Stimulated activated CD4-positive, alpha-beta T cell treated with anti-CD3 and anti-CD28 coated beads, Interleukin-1b, Interleukin-23, amount 100 ng/mL, for 48 hours (primary cell): ENCODE measurements around the gene NGEF.

ENCODE experiments used
- DNase-seq: peaks from one replicate; pipeline ENCODE4 v3.0.0-alpha.2; 2020

NGEF gene

GRCh38 chr2:232959139-232959538 lies 53.9 kb downstream of the NGEF start:
- no peak for DNase-seq

DNA sequence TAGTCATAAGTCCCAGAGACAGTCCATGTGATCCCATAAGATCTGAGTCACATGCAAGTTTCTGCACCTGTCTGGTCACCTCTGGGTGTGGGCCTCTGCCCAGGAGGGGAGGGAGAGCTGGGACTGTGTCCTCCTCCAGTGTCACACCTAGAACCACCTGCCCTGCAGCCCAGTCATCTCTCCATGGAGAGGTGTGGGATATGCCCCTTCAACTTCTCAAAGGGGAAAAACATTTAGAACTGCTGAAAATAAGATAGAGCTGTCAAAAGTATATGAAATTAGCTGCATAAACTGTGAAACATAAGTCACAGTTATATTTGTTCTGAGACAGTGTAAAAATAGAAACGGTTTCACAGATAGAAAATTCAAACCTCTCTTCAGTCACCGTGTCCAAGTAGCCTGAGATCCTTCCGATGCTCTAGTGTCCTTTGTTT lies 55.4 kb downstream of the NGEF start:
- DNase-seq: no peak

DNA sequence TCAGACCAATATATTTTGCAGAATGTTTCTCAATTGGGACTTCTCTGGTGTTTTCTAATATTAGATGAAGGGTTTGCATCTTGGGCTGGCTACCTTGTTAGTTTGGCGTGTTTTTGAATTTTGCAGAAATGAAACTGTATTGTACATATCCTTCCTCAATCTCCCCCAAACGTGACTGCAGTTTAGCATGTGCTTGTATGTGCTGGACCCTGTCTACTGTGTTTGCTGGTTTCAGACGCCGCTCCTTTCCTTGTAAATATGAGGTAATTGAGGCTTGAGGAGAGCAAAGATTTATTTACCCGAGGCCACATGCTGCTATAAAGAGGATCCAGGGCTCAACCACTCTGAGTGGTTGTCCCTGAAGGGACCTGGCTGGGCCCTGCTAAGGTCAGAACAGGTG lies 57.2 kb downstream of the NGEF start:
- no peak for DNase-seq

DNA sequence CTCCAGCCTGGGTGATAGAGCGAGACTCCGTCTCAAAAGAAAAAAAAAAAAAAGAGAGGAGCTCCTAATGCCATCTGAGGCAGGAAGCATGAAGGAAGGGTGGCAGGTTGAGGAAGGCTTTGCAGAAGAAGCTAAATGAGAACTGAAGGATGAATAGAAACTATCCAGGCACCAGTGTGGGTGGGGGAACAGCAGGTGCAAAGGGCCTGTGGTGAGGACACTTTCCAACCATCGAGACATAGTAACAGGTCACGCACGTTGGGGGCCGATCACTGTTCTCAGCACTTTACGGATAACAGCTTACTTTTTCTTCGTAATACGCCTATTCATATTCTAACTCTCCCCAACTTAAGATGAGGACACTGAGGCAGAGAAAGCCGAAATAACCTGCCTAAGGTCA lies 58.4 kb downstream of the NGEF start:
- DNase-seq: no peak

DNA sequence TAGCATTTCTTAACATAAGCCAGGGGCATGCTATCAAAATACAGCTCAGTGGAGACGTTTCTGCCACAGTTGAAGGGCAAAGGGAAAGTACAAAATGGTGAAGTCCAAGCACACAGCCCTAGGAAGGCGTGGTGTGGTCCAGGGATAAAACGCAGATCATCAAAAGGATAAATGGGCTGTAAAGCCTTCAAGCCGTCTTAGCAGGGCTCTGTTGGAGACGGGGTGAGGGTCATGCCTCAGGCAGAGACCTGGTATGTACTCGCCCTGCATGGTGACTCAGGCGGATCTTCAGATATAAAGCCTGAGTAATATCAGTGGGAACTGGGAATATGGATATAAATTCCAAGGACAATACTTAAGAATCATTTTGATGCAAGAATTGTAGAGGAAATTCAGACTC lies 61.2 kb downstream of the NGEF start:
- DNase-seq: no peak

DNA sequence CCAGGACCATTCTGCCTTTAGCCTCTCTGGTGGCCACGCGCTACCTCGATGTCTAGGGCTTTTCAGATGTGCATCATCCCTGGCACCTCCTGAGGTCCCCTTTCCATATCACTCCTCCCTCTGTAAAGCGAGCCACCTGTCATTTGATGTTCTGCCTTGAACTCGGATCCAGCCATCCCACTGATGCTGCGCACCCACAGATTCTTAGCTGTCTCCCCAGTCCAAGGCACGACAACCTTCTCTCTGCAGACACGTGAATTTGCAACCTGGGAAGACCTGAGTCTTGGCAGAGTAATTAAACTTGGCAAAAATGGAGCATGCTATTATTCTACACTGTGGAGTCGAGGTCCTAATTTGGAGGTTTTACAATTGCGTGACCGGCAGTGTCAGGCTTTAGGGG lies 61.9 kb downstream of the NGEF start:
- DNase-seq: no peak

DNA sequence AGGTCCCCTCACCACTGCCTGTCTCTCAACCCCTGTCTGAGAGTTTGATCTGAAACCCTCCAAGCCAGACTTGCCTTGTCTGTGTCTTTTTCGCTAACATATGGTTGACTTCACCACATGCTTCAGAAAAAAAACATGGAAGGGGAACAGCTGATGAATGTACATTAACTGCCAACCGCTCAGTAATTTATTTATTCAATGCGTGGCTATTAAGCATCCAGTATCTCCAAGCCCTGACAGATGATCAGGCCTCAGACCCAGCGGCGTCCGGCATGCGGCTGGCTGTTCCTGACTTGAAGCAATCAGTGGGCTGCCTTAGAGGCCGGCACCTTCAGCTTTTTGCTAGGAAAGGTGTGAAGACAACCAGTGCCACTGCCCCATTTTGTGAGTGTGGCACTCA lies 62.3 kb downstream of the NGEF start:
- DNase-seq: no peak

GRCh38 chr2:232949016-232949415 lies 64.0 kb downstream of the NGEF start:
- no peak for DNase-seq

DNA sequence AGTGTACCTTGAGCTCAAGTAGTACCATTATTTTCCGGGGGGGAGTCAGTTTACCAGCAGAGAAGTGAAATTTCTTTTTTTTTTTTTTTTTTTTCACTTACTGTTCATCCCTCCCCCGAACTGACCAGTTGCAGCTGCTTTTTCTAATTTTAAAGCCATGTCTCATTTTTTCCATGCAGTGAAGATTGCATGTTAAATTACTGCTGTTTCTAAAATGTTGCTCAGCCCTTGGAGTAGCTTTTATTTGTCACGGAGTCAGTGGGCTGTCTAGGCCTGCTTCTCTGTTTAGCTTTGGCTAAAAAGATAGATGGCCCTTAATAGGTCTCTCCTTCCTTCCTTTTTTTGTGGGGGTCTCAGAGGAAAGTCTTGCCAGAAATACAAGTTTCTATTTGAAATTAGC lies 70.2 kb downstream of the NGEF start:
- DNase-seq: no peak

GRCh38 chr2:232941912-232942594 lies 71.0 kb downstream of the NGEF start:
- DNase-seq: no peak

DNA sequence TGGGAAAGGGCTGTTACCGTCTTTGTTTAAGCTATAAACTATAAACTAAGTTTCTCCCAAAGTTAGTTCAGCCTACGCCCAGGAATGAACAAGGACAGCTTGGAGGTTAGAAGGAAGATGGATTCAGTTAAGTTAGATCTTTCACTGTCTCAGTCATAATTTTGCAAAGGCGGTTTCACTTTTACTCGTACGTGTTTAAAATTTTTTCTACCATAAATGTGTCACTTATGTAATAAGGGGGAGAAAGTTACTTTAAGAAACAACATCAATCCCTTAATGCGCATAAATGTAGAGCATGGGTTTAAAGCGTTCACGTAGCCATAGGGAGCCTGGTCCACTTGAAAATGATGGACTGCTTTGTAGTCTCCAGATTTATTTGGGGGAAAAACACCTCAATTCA lies 71.7 kb downstream of the NGEF start:
- DNase-seq: no peak

GRCh38 chr2:232940724-232941123 lies 72.3 kb downstream of the NGEF start:
- DNase-seq: no peak

GRCh38 chr2:232937278-232937906 lies 75.7 kb downstream of the NGEF start:
- DNase-seq: no peak

GRCh38 chr2:232931636-232932035 lies 81.4 kb downstream of the NGEF start:
- no peak for DNase-seq

DNA sequence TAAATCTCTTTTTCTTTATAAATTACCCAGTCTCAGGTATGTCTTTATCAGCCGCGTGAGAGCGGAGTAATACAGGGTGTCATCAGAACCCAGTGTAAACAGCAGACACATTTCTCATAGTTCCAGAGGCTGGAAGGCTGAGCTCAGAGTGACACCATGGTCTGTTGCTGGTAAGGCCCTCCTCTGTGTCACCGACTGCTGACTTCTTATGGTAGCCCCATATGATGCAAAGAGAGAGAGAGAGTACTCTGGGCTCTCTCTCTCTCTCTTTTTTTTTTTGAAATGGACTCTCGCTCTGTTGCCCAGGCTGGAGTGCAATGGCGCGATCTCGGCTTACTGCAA lies 83.0 kb downstream of the NGEF start:
- no peak for DNase-seq

- DNase-seq: no peak
These were observed 83.6 kb downstream of the NGEF start for GRCh38 chr2:232929303-232930058.

GRCh38 chr2:232928551-232929302 lies 84.3 kb downstream of the NGEF start:
- no peak for DNase-seq

DNA sequence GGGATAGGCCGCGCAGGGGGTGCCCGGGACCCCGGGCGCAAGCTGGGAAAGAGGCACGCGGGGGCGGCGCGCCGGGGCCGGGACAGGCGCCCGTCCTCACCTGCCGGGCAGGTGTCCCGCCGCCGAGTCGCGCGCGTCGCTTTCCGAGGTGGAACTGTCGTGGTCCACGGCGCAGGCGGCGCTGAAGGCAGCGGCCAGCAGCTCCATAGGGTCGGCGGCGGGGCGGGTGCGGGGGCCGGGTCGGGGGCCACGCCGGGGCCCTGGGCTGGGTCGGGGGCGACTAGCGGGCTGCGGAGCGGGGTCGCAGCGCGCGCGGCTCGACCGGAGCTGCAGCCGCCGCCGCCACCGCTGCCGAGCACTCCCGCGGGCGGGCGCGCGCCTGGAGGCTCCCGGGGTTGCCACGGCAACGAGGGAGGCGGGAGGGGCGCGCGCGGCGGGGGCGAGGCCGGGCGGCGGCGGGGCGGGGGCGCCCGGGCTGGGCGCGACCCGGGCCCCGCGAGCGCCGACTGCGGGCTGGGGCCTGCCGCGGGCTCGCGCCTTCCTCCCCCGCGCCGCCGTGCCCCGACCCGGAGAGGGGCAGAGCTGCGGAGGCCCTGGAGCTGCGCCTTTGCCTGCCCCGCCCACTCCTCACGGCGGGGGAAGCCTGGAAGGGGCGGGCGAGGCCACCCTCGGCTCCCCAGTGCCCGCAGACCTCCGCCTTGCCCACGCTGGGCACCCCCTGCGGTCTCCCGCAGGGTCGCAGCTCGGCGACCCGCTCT lies 85.1 kb downstream of the NGEF start:
- no peak for DNase-seq

DNA sequence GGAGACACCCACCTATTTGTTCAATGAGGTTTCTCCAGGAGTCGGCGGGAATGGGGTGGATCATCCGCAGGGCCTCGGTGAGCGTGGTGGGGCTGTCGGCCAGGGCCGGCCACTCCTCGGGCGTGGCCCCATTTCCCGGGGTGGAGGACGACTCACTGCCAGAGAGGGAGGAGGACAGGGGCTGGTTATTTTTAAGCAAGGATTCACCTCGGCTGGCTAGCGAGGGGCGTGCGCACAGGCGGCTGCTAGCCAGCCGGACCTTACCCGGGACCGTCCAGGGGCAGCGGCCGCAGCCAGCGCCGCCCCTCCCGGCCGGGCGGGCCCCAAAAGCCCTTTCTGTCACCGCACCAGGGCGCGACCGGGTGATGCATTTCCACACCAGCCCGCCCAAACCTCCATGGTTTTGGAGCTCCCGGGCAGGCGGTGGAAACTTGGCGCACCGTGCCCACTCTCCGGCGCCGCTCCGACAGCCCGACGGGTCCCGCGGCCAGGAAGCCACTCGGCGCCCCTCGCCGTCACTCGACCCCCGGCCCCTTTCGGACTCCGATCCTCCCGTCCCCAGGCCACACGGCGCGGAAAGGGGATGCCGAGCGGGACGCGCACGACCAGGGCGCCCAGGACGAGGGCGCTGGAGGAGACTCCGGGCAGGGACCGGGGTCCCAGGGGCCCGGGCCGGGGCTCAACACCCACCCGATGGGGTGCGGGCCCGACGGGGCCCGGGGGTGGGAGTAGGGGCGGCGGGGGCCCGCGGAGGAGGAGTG lies 85.8 kb downstream of the NGEF start:
- no peak for DNase-seq

DNA sequence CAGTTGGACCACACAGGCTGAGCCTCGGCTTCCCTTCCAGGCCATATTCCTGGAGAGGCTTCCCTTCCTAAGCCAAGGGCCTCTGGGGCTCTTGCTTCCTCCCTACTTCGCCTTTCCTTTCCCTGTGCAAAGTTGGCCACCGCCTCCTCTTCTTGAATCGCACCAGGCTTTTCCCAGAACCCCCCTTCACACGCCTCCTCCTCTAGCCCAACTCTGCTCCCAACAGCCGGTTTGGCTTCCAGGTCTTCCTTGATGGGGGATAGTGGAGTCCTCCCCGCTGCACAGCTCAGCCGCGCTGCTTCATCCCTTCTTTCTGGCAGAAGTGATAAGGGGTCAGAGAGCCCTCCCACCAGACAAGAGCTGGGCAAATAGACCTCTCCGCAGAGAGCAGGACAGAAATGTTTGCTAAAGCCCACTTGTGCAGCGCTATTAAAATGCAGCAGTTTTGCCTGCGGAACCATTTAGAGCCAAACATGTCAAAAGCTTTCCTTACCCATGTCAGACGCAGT lies 86.6 kb downstream of the NGEF start:
- DNase-seq: no peak

DNA sequence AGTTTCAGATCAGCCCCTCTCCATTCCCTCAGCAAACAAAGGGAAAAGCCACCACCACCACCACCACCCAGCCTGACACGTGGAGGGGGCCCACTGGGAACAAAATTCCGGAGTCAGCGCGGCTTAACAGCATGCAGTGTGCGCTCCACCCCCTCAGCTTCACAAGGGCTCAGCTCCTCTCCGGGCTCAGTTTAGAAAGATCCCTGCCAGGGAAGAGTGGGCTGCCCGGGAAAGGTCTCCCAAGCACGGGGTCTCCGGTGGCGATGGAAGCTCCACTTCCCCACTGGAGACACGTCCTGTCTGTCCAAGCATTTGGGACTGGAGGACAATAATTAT lies 87.3 kb downstream of the NGEF start:
- no peak for DNase-seq
